Common myeloid progenitor, CD34-positive (primary cell): ENCODE measurements around the gene IGFN1. TPM values are rescaled to one million over a fixed set of nuclear protein-coding genes. Genes with fewer than 3 reads are reported as not detected.

Experiments used
- CTCF ChIA-PET: fragments of 350-600 bp; sonication (Branson Sonifier 250); formaldehyde crosslinking; loops from one replicate; lab custom pipeline; 2021; ENCODE audit warnings: antibody characterized with exemption; lab: Charles Lee
- POLR2A ChIA-PET: fragments of 350-600 bp; sonication (Branson Sonifier 250); formaldehyde crosslinking; loops from one replicate; lab custom pipeline; 2021; ENCODE audit warnings: antibody characterized with exemption; lab: Charles Lee
- DNase-seq, 3 donors: peaks; one replicate each; pipeline versions ENCODE4 v3.0.0 to v3.0.0-alpha.2; 2013
- H3K27ac ChIP-seq, 2 experiments: 1 replicate in 1 of 2; 2 replicates in 1 of 2; pipeline ENCODE4 v1.7.0; 2013; ENCODE audit warnings: inconsistent platforms in 2 of 2, low read length in 2 of 2, mild to moderate bottlenecking in 2 of 2, low read depth in 1 of 2, moderate library complexity in 1 of 2; ENCODE audit not compliant: severe bottlenecking in 2 of 2, insufficient read depth in 1 of 2, poor library complexity in 1 of 2
- H3K27me3 ChIP-seq, 5 experiments: replicated peaks in 2 of 5; 1 replicate in 3 of 5; 2 replicates in 2 of 5; pipeline versions ENCODE4 v1.6.1 to v1.7.0; 2013; ENCODE audit warnings: low read length in 4 of 5, mild to moderate bottlenecking in 2 of 5, moderate library complexity in 2 of 5, inconsistent platforms in 1 of 5; ENCODE audit not compliant: insufficient read depth in 5 of 5, control insufficient read depth in 4 of 5
- H3K36me3 ChIP-seq, 4 experiments: 1 replicate in 2 of 4; 2 replicates in 2 of 4; pipeline versions ENCODE4 v1.6.1 to v1.7.0; 2013; ENCODE audit warnings: low read length in 3 of 4, control low read depth in 1 of 4, mild to moderate bottlenecking in 1 of 4; ENCODE audit not compliant: control insufficient read depth in 4 of 4, insufficient read depth in 4 of 4
- H3K4me1 ChIP-seq, 4 experiments: 1 replicate in 3 of 4; 2 replicates in 1 of 4; pipeline versions ENCODE4 v1.6.1 to v1.7.1; 2013; ENCODE audit warnings: low read length in 3 of 4, mild to moderate bottlenecking in 3 of 4, control low read depth in 1 of 4, inconsistent platforms in 1 of 4, moderate library complexity in 1 of 4; ENCODE audit not compliant: control insufficient read depth in 4 of 4, insufficient read depth in 4 of 4; ENCODE audit errors: control extremely low read depth in 1 of 4
- H3K4me3 ChIP-seq, 7 experiments: 1 replicate in 4 of 7; 2 replicates in 3 of 7; pipeline versions ENCODE4 v1.5.1 to v1.7.0; 2013; ENCODE audit warnings: mild to moderate bottlenecking in 7 of 7, low read length in 6 of 7, moderate library complexity in 6 of 7, inconsistent platforms in 2 of 7, low read depth in 2 of 7, control low read depth in 1 of 7; ENCODE audit not compliant: insufficient read depth in 4 of 7, control insufficient read depth in 1 of 7; ENCODE audit errors: extremely low read depth in 1 of 7
- H3K9me3 ChIP-seq, 5 experiments: 1 replicate in 4 of 5; 2 replicates in 1 of 5; pipeline versions ENCODE4 v1.6.1 to v1.7.1; 2013; ENCODE audit warnings: low read length in 4 of 5, mild to moderate bottlenecking in 2 of 5, inconsistent platforms in 1 of 5, low read depth in 1 of 5, moderate library complexity in 1 of 5; ENCODE audit not compliant: control insufficient read depth in 4 of 5, insufficient read depth in 2 of 5; ENCODE audit errors: control extremely low read depth in 1 of 5
- WGBS: methylation state at CpG from one replicate; pipeline ENCODE4 v1.1.5; 2013; ENCODE audit not compliant: insufficient coverage; 5-methylcytosine and 5-hydroxymethylcytosine counted together
- polyA plus RNA-seq: library from polyadenylated mRNA; unstranded; fragments of 120-200 nt; gene quantifications from one replicate; pipeline ENCODE4 v1.2.1, GENCODE V29; 2013

IGFN1 gene
- polyA plus RNA-seq: not detected

- Histone ChIP-seq H3K27me3 (peaks cover 0 to 22% (median 9%) of the 10 kb centered on the region in 5 experiments), H3K36me3 (no peaks in the 10 kb centered on the region), H3K27ac (no peak within 1 kb of the TSS), H3K4me3 (no peak within 1 kb of the TSS), H3K4me1 (no peaks in the 10 kb centered on the region), H3K9me3 (no peaks in the 10 kb centered on the region)
- CTCF ChIA-PET: interaction anchor here (0.7 to 1.4 kb wide), 2 partner anchors 40 to 105 kb away, joined by 3 read pairs; no protein-coding TSS in a partner anchor
- DNase-seq: no peak
- POLR2A ChIA-PET: no interaction called here
- WGBS: 100% methylated on average over 3 of the region's 9 CpGs
Measured at GRCh38 chr1:201190624-201191051, at the start of gene IGFN1. Gene IGFN1, plus strand, starts transcription at chr1:201190824. Its CDS starts 2,470 bp downstream, at chr1:201193294.

GRCh38 chr1:201140941-201141260 is 49.7 kb upstream of the IGFN1 start:
- H3K36me3 ChIP-seq: peaks cover 8 to 92% (median 65%) of the 10 kb centered on the region in 4 experiments
- no peak for DNase-seq
- H3K9me3 ChIP-seq: no peaks in the 10 kb centered on the region
- POLR2A ChIA-PET: no interaction called here
- H3K4me3 ChIP-seq: no peak overlapping the region
- no peaks in the 10 kb centered on the region for H3K27me3 ChIP-seq
- no peaks in the 10 kb centered on the region for H3K4me1 ChIP-seq
- CTCF ChIA-PET: interaction anchor here (0.6 to 1.0 kb wide), 2 partner anchors 26 to 62 kb away, joined by 3 to 4 read pairs; no protein-coding TSS in a partner anchor
- no peak overlapping the region for H3K27ac ChIP-seq
- 93% methylated on average over 7 of the region's 8 CpGs for WGBS

GRCh38 chr1:201141418-201141817 is 49.2 kb upstream of the IGFN1 start:
- CTCF ChIA-PET: interaction anchor here (0.6 to 0.9 kb wide), 2 partner anchors 17 to 62 kb away, joined by 3 read pairs; no protein-coding TSS in a partner anchor
- Histone ChIP-seq H3K36me3 (peaks cover 8 to 92% (median 68%) of the 10 kb centered on the region in 4 experiments), H3K4me3 (no peak overlapping the region), H3K4me1 (no peaks in the 10 kb centered on the region), H3K9me3 (no peaks in the 10 kb centered on the region), H3K27me3 (no peaks in the 10 kb centered on the region), H3K27ac (no peak overlapping the region)
- POLR2A ChIA-PET: no interaction called here
- 92% methylated on average over 5 of the region's 5 CpGs for WGBS
- no peak for DNase-seq

- Histone ChIP-seq H3K36me3 (peaks cover 8 to 92% (median 70%) of the 10 kb centered on the region in 4 experiments), H3K9me3 (no peaks in the 10 kb centered on the region), H3K4me3 (no peak overlapping the region), H3K4me1 (no peaks in the 10 kb centered on the region), H3K27me3 (no peaks in the 10 kb centered on the region), H3K27ac (no peak overlapping the region)
- CTCF ChIA-PET: interaction anchor here (0.9 to 1.1 kb wide), 2 partner anchors 16 to 30 kb away, joined by 3 read pairs; no protein-coding TSS in a partner anchor
- POLR2A ChIA-PET: no interaction called here
- over 99% methylated on average over 15 of the region's 16 CpGs for WGBS
- DNase-seq: no peak
Measured at GRCh38 chr1:201142011-201142848, 48.4 kb upstream of the IGFN1 start.

- no peak for DNase-seq
- H3K36me3 ChIP-seq: peaks cover 8 to 96% (median 79%) of the 10 kb centered on the region in 4 experiments
- H3K4me1 ChIP-seq: no peaks in the 10 kb centered on the region
- POLR2A ChIA-PET: no interaction called here
- H3K4me3 ChIP-seq: no peak overlapping the region
- no peaks in the 10 kb centered on the region for H3K27me3 ChIP-seq
- H3K27ac ChIP-seq: no peak overlapping the region
- 96% methylated on average over 10 of the region's 16 CpGs for WGBS
- CTCF ChIA-PET: interaction anchor here (1.1 kb wide), 1 partner anchor 29 kb away, joined by 3 read pairs; no protein-coding TSS in a partner anchor
- H3K9me3 ChIP-seq: no peaks in the 10 kb centered on the region
Measured at GRCh38 chr1:201142849-201143725, 47.5 kb upstream of the IGFN1 start.

GRCh38 chr1:201143726-201144635 is 46.6 kb upstream of the IGFN1 start:
- H3K4me1 ChIP-seq: no peaks in the 10 kb centered on the region
- peaks cover 14 to 97% (median 83%) of the 10 kb centered on the region in 4 experiments for H3K36me3 ChIP-seq
- CTCF ChIA-PET: no interaction called here

More at GRCh38 chr1:201143726-201144635, 46.6 kb upstream of the IGFN1 start:
- POLR2A ChIA-PET: no interaction called here
- Histone ChIP-seq H3K27ac (no peak overlapping the region), H3K27me3 (no peaks in the 10 kb centered on the region), H3K4me3 (no peak overlapping the region), H3K9me3 (no peaks in the 10 kb centered on the region)
- no peak for DNase-seq
- WGBS: 99% methylated on average over 14 of the region's 18 CpGs
